Gastroesophageal sphincter (tissue), 4 donors: ENCODE data around the gene MMRN1. TPM values are rescaled to one million over a fixed set of nuclear protein-coding genes. Genes with fewer than 3 reads are reported as not detected.

Experiments
- ATAC-seq: fragments of 150-250 bp; one replicate; pipeline ENCODE4 v1.9.1; 2016; ENCODE audit warnings: mild to moderate bottlenecking, moderate library complexity
- H3K27ac ChIP-seq, 4 donors: fragments of 200-600 bp; sonication (generic) in 3 of 4; 1 replicate in 3 of 4; 2 replicates in 1 of 4; pipeline ENCODE4 v1.5.1; 2016 to 2019
- H3K27me3 ChIP-seq: fragments of 200-600 bp; sonication (generic); one replicate; pipeline ENCODE4 v1.5.1; 2019
- H3K36me3 ChIP-seq, 2 donors: fragments of 200-600 bp; sonication (generic); one replicate each; pipeline ENCODE4 v1.5.1; 2019; ENCODE audit warnings: control low read depth in 1 of 2
- H3K4me1 ChIP-seq, 3 donors: fragments of 200-600 bp; sonication (generic); 1 replicate in 2 of 3; 2 replicates in 1 of 3; pipeline ENCODE4 v1.5.1; 2016 to 2019; ENCODE audit warnings: control low read depth in 2 of 3
- H3K4me3 ChIP-seq, 2 donors: fragments of 200-600 bp; sonication (generic); one replicate each; pipeline ENCODE4 v1.5.1; 2019; ENCODE audit warnings: mild to moderate bottlenecking in 1 of 2, moderate library complexity in 1 of 2
- H3K9me3 ChIP-seq, 3 donors: fragments of 200-600 bp; sonication (generic); one replicate each; pipeline ENCODE4 v1.5.1; 2017 to 2019; ENCODE audit warnings: control low read depth in 2 of 3
- CTCF ChIP-seq, 4 experiments: fragments of 200-600 bp in 2 of 4; fragments of 450-650 bp in 2 of 4; sonication (generic) in 1 of 4; IDR thresholded peaks; one replicate each; pipeline ENCODE4 v1.5.1; 2017 to 2019; ENCODE audit warnings: antibody characterized with exemption in 4 of 4, mild to moderate bottlenecking in 2 of 4, moderate library complexity in 2 of 4
- EP300 ChIP-seq: sonication (generic); formaldehyde crosslinking; IDR thresholded peaks from one replicate; pipeline ENCODE4 v1.6.1; 2017; ENCODE audit warnings: antibody characterized with exemption, mild to moderate bottlenecking
- POLR2A ChIP-seq, 2 donors: fragments of 450-650 bp; IDR thresholded peaks; one replicate each; pipeline ENCODE4 v1.6.1; 2017; ENCODE audit warnings: antibody characterized with exemption in 2 of 2, mild to moderate bottlenecking in 2 of 2, moderate library complexity in 1 of 2
- POLR2AphosphoS5 ChIP-seq: sonication (generic); formaldehyde crosslinking; IDR thresholded peaks from one replicate; pipeline ENCODE4 v1.6.1; 2017; ENCODE audit warnings: antibody characterized with exemption
- WGBS, 2 donors: methylation state at CpG; one replicate each; pipeline ENCODE4 v1.1.5; 2018; ENCODE audit warnings: low coverage in 1 of 2; 5-methylcytosine and 5-hydroxymethylcytosine counted together
- total RNA-seq, 4 donors: library from RNA; depleted of rRNA; stranded (reverse); fragments of >200 nt; gene quantifications; one replicate each; pipeline ENCODE4 v1.1.0, GENCODE V29; 2016

Gene MMRN1
- total RNA-seq, result 10 to 100 TPM in 3 of 4 donors, 1 to 10 TPM in 1; 1.9 to 75.2 (median 43.5) TPM

- WGBS, 2 donors, result 62 to 82% methylated on average over 10 to 11 of the region's 11 CpGs
- H3K4me3 ChIP-seq, result peak within 1 kb of the TSS in 1 of 2 donors; percentile 11
- H3K36me3 ChIP-seq, result no peaks in the 10 kb centered on the region
- TF ChIP-seq CTCF (IDR thresholded peaks at IDR 0.05) (no peak), EP300 (no peak), POLR2AphosphoS5 (no peak), POLR2A (IDR thresholded peaks at IDR 0.05) (no peak)
- no peak within 1 kb of the TSS for H3K27ac ChIP-seq
- no peaks in the 10 kb centered on the region for H3K4me1 ChIP-seq
- no peaks in the 10 kb centered on the region for H3K27me3 ChIP-seq
- ATAC-seq, result no peak
- H3K9me3 ChIP-seq, result no peaks in the 10 kb centered on the region
These were observed at the start of gene MMRN1 for GRCh38 chr4:89894649-89895550. TSS of gene MMRN1 (plus strand) at chr4:89894854. CDS start at chr4:89894972, 118 bp downstream.

- WGBS, 2 donors, result 82 to 100% methylated on average over 1 of the region's 1 CpG
- TF ChIP-seq POLR2AphosphoS5 (no peak), POLR2A (IDR thresholded peaks at IDR 0.05) (no peak), CTCF (IDR thresholded peaks at IDR 0.05) (no peak), EP300 (no peak)
- Histone ChIP-seq H3K36me3 (no peaks in the 10 kb centered on the region), H3K27me3 (no peaks in the 10 kb centered on the region), H3K9me3 (no peaks in the 10 kb centered on the region), H3K27ac (no peak overlapping the region), H3K4me3 (no peak overlapping the region), H3K4me1 (no peaks in the 10 kb centered on the region)
- no peak for ATAC-seq
These were observed 46.9 kb upstream of the MMRN1 start for GRCh38 chr4:89847571-89848325.

GRCh38 chr4:89855236-89855635 is 39.4 kb upstream of the MMRN1 start:
- Histone ChIP-seq H3K4me3 (no peak overlapping the region), H3K36me3 (no peaks in the 10 kb centered on the region), H3K27ac (no peak overlapping the region), H3K9me3 (no peaks in the 10 kb centered on the region), H3K4me1 (no peaks in the 10 kb centered on the region), H3K27me3 (no peaks in the 10 kb centered on the region)
- 67 to 81% methylated on average over 3 of the region's 3 CpGs for WGBS, 2 donors
- TF ChIP-seq CTCF (IDR thresholded peaks at IDR 0.05) (no peak), POLR2A (IDR thresholded peaks at IDR 0.05) (no peak)
- ATAC-seq, result no peak

- Histone ChIP-seq H3K9me3 (no peaks in the 10 kb centered on the region), H3K36me3 (no peaks in the 10 kb centered on the region), H3K4me1 (no peaks in the 10 kb centered on the region), H3K27me3 (no peaks in the 10 kb centered on the region), H3K4me3 (no peak overlapping the region), H3K27ac (no peak overlapping the region)
- no peak for ATAC-seq
- no peak for TF ChIP-seq EP300
- TF ChIP-seq CTCF (IDR thresholded peaks at IDR 0.05), result no peak
- no peak for TF ChIP-seq POLR2AphosphoS5
- WGBS, 2 donors, result 90% methylated on average over 5 of the region's 5 CpGs
These were observed 33.7 kb upstream of the MMRN1 start for GRCh38 chr4:89860971-89861370.
